ENCODE data around the gene ZGPAT.

ZGPAT gene

DNA sequence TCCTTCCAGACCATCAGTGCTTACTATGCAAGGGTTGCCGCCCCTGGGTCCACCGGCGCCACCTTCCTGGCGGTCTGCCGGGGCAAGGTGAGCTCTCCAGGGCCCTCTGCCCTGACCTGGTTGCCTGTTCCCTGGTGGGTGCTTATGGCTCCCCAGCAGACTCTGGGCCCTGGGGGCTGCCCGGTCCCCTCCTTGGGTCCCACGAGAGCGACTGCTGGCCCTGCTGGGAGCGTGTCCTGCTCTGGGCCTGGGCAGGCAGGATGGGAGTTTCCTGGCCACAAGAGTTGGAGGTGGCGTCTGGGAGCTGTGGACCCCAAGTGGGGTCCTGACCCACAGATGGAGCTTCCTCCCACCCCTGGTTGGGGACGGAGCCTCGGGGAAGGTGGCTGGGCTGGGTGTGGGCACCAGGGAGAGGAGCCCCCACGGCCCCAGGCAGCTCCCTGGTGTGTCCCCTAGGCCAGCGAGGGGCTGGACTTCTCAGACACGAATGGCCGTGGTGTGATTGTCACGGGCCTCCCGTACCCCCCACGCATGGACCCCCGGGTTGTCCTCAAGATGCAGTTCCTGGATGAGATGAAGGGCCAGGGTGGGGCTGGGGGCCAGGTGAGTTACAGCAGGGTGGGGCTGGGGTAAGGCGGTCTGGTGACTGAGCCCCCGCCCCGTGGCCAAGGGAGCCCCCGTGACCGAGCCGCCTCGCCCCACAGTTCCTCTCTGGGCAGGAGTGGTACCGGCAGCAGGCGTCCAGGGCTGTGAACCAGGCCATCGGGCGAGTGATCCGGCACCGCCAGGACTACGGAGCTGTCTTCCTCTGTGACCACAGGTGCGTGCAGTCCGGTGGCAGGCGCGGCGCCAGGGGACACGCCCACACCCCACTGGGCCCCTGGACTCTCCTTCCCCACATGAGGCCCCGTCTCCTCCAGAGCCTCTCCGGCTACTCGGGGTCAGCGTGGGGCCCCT lies 18.5 kb upstream of the ZGPAT start:
- Histone ChIP-seq H3K27ac (ENCODE audit: low read depth, low read length) (no peak overlapping the region), H3K4me3 (ENCODE audit: low read depth in 1 of 2, low read length in 2 of 2) (no peak overlapping the region), H3K4me1 (ENCODE audit: insufficient read depth, low read length) (peaks cover 19% of the 10 kb centered on the region), H3K9me3 (ENCODE audit: low read length) (no peaks in the 10 kb centered on the region), H3K27me3 (ENCODE audit: control insufficient read depth in 1 of 2, insufficient read depth in 2 of 2, low read length in 2 of 2) (no peaks in the 10 kb centered on the region), H3K9ac (ENCODE audit: low read length) (no peak overlapping the region), H3K36me3 (ENCODE audit: insufficient read depth, low read length) (peaks cover 5% of the 10 kb centered on the region)

DNA sequence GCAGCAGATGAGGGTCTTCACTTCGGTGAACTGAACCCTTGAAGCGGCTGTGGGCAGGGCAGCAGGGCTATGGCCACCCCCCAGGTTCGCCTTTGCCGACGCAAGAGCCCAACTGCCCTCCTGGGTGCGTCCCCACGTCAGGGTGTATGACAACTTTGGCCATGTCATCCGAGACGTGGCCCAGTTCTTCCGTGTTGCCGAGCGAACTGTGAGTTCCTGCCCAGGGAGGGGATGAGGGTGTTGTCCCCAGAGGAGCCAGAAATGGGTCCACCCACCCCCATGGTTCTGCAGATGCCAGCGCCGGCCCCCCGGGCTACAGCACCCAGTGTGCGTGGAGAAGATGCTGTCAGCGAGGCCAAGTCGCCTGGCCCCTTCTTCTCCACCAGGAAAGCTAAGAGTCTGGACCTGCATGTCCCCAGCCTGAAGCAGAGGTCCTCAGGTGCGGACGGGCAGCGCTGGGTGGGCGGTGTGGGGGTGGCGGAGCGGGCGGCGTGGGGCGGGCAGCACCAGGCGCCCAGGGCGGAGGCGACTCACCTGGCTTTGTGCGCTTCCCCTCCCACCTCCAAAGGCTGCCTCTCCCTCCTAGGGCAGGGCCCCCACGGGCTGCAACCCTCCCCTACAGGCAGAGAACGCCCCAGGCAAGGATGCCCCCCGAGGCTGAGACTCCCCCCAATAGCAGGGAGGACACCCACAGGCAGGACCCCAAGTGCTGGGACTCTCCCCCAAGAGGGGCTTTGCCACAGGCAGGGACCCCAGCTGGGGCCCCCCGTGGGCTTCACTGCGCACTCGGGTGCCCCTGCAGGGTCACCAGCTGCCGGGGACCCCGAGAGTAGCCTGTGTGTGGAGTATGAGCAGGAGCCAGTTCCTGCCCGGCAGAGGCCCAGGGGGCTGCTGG lies 17.6 kb upstream of the ZGPAT start:
- Histone ChIP-seq H3K27ac (ENCODE audit: low read depth, low read length) (no peak overlapping the region), H3K9me3 (ENCODE audit: low read length) (no peaks in the 10 kb centered on the region), H3K36me3 (ENCODE audit: insufficient read depth, low read length) (peaks cover 15% of the 10 kb centered on the region), H3K4me3 (ENCODE audit: low read depth in 1 of 2, low read length in 2 of 2) (no peak overlapping the region), H3K9ac (ENCODE audit: low read length) (no peak overlapping the region), H3K27me3 (ENCODE audit: control insufficient read depth in 1 of 2, insufficient read depth in 2 of 2, low read length in 2 of 2) (no peaks in the 10 kb centered on the region), H3K4me1 (ENCODE audit: insufficient read depth, low read length) (peaks cover 19% of the 10 kb centered on the region)

GRCh38 chr20:63690898-63691710 lies 16.7 kb upstream of the ZGPAT start:
- H3K9ac ChIP-seq (ENCODE audit: low read length), result no peak overlapping the region
- no peak overlapping the region for H3K4me3 ChIP-seq (ENCODE audit: low read depth in 1 of 2, low read length in 2 of 2)
- H3K4me1 ChIP-seq (ENCODE audit: insufficient read depth, low read length), result peaks cover 15% of the 10 kb centered on the region
- H3K27me3 ChIP-seq (ENCODE audit: control insufficient read depth in 1 of 2, insufficient read depth in 2 of 2, low read length in 2 of 2), result no peaks in the 10 kb centered on the region
- H3K9me3 ChIP-seq (ENCODE audit: low read length), result no peaks in the 10 kb centered on the region
- H3K36me3 ChIP-seq (ENCODE audit: insufficient read depth, low read length), result peaks cover 15% of the 10 kb centered on the region
- H3K27ac ChIP-seq (ENCODE audit: low read depth, low read length), result no peak overlapping the region

GRCh38 chr20:63691711-63692435 lies 16.0 kb upstream of the ZGPAT start:
- no peak overlapping the region for H3K9ac ChIP-seq (ENCODE audit: low read length)
- no peaks in the 10 kb centered on the region for H3K9me3 ChIP-seq (ENCODE audit: low read length)
- H3K4me1 ChIP-seq (ENCODE audit: insufficient read depth, low read length), result peaks cover 7% of the 10 kb centered on the region
- no peak overlapping the region for H3K4me3 ChIP-seq (ENCODE audit: low read depth in 1 of 2, low read length in 2 of 2)
- no peaks in the 10 kb centered on the region for H3K27me3 ChIP-seq (ENCODE audit: control insufficient read depth in 1 of 2, insufficient read depth in 2 of 2, low read length in 2 of 2)
- H3K27ac ChIP-seq (ENCODE audit: low read depth, low read length), result no peak overlapping the region
- H3K36me3 ChIP-seq (ENCODE audit: insufficient read depth, low read length), result peaks cover 15% of the 10 kb centered on the region

DNA sequence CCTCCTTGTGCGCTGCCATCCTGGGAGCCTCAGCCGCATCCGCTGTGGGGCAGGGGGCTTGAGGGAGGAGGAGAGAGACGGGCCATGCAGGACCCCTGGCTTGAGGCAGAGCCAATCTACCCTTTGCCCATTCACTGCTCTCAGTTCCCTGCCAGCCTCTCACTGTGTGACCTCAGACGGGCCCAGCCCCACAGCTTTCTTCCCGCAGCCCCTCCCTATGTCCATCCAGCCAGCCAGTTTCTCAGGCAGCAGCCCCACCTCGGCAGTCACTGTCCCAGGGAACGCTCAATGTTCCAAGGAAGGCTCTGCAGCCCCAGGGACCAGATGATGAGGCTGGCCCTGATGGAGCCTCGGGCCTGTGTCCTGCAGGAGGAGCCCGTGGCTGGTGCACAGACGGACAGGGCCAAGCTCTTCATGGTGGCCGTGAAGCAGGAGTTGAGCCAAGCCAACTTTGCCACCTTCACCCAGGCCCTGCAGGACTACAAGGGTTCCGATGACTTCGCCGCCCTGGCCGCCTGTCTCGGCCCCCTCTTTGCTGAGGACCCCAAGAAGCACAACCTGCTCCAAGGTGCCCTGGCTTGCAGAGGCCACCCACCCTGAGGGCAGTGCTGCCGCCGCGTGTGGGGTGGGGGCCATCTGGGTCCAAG lies 15.3 kb upstream of the ZGPAT start:
- Histone ChIP-seq H3K4me1 (ENCODE audit: insufficient read depth, low read length) (peaks cover under 1% of the 10 kb centered on the region), H3K9me3 (ENCODE audit: low read length) (no peaks in the 10 kb centered on the region), H3K27ac (ENCODE audit: low read depth, low read length) (no peak overlapping the region), H3K36me3 (ENCODE audit: insufficient read depth, low read length) (peaks cover 15% of the 10 kb centered on the region), H3K4me3 (ENCODE audit: low read depth in 1 of 2, low read length in 2 of 2) (no peak overlapping the region), H3K27me3 (ENCODE audit: control insufficient read depth in 1 of 2, insufficient read depth in 2 of 2, low read length in 2 of 2) (no peaks in the 10 kb centered on the region), H3K9ac (ENCODE audit: low read length) (no peak overlapping the region)

DNA sequence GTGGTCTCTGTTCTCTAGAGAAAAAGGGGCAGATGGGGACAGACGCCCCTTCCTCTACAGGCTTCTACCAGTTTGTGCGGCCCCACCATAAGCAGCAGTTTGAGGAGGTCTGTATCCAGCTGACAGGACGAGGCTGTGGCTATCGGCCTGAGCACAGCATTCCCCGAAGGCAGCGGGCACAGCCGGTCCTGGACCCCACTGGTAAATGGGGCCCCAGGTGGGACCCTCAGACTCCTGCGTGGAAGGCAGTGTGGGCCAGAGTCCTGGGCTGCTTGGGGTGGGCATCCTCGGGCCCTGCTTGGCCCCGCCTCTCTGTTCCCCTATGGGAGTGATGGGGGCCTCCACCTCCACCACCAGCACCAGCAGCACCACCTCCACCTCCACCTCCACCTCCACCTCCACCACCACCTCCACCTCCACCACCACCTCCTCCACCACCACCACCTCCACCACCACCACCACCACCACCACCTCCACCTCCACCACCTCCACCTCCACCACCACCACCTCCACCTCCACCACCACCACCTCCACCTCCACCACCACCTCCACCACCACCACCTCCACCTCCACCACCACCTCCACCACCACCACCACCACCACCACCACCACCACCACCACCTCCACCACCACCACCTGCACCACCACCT lies 14.6 kb upstream of the ZGPAT start:
- no peaks in the 10 kb centered on the region for H3K9me3 ChIP-seq (ENCODE audit: low read length)
- peaks cover 15% of the 10 kb centered on the region for H3K36me3 ChIP-seq (ENCODE audit: insufficient read depth, low read length)
- no peak overlapping the region for H3K27ac ChIP-seq (ENCODE audit: low read depth, low read length)
- no peaks in the 10 kb centered on the region for H3K27me3 ChIP-seq (ENCODE audit: control insufficient read depth in 1 of 2, insufficient read depth in 2 of 2, low read length in 2 of 2)
- no peaks in the 10 kb centered on the region for H3K4me1 ChIP-seq (ENCODE audit: insufficient read depth, low read length)
- no peak overlapping the region for H3K4me3 ChIP-seq (ENCODE audit: low read depth in 1 of 2, low read length in 2 of 2)
- no peak overlapping the region for H3K9ac ChIP-seq (ENCODE audit: low read length)

DNA sequence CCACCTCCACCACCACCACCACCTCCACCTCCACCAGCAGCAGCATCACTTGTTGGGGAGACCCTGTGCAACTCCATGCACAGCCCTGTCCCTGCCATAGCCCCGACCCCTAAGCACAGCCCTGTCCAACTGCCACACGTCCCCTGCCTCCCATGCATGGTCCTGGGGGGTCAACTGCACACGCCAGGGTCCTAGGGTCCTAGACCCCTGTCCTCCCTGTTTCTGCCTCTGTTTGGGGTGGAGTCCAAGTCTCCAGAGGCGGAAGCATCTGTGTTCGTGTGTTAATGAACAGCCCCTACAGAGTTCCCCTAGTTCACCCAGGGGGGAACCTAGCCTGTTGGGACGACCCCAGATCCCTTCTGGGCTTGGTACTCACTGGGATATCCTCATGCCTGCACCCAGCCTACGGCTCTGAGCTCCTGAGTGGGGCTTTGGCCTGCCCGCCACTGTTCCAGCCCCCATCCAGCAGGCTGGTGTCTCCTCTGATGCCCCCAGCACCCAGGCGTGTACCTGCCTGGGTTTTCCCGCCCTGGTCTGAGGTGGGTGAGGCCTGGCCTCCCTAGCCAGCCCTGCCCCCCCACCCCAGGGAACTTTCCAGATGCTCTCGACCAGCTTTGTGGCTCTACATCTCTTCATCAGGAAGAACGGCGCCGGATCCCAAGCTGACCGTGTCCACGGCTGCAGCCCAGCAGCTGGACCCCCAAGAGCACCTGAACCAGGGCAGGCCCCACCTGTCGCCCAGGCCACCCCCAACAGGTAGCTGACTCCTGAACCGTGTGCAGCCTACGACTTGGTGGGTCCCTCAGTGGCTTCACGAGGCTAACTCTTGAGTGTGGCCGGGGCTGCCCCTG lies 13.9 kb upstream of the ZGPAT start:
- Histone ChIP-seq H3K4me3 (ENCODE audit: low read depth in 1 of 2, low read length in 2 of 2) (no peak overlapping the region), H3K36me3 (ENCODE audit: insufficient read depth, low read length) (peaks cover 15% of the 10 kb centered on the region), H3K27me3 (ENCODE audit: control insufficient read depth in 1 of 2, insufficient read depth in 2 of 2, low read length in 2 of 2) (no peaks in the 10 kb centered on the region), H3K9me3 (ENCODE audit: low read length) (no peaks in the 10 kb centered on the region), H3K9ac (ENCODE audit: low read length) (no peak overlapping the region), H3K4me1 (ENCODE audit: insufficient read depth, low read length) (no peaks in the 10 kb centered on the region), H3K27ac (ENCODE audit: low read depth, low read length) (no peak overlapping the region)

DNA sequence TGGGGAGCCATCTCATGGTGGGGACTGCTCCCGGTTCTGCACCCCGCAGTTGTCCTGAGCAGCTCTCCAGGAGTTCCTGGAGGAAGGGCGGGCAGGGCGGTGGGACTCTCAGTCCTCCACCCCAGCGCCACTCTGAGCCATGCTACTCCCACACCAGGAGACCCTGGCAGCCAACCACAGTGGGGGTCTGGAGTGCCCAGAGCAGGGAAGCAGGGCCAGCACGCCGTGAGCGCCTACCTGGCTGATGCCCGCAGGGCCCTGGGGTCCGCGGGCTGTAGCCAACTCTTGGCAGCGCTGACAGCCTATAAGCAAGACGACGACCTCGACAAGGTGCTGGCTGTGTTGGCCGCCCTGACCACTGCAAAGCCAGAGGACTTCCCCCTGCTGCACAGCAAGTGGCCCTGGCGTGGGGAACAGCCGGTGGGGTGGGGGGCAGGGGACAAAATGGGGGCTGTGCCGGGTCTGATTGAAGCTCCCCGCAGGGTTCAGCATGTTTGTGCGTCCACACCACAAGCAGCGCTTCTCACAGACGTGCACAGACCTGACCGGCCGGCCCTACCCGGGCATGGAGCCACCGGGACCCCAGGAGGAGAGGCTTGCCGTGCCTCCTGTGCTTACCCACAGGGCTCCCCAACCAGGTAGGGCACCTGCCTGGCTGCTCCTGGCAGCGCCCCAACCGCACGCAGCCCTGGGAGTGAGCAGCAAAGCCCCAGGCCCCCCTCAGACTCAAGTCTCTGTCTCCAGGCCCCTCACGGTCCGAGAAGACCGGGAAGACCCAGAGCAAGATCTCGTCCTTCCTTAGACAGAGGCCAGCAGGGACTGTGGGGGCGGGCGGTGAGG lies 13.0 kb upstream of the ZGPAT start:
- no peak overlapping the region for H3K4me3 ChIP-seq (ENCODE audit: low read depth in 1 of 2, low read length in 2 of 2)
- no peaks in the 10 kb centered on the region for H3K4me1 ChIP-seq (ENCODE audit: insufficient read depth, low read length)
- no peak overlapping the region for H3K27ac ChIP-seq (ENCODE audit: low read depth, low read length)
- H3K27me3 ChIP-seq (ENCODE audit: control insufficient read depth in 1 of 2, insufficient read depth in 2 of 2, low read length in 2 of 2), result no peaks in the 10 kb centered on the region
- H3K9me3 ChIP-seq (ENCODE audit: low read length), result no peaks in the 10 kb centered on the region
- H3K36me3 ChIP-seq (ENCODE audit: insufficient read depth, low read length), result peaks cover 15% of the 10 kb centered on the region
- no peak overlapping the region for H3K9ac ChIP-seq (ENCODE audit: low read length)
